ENCODE measurements around the gene AK1.
"Not testable (repeated sequence)": the region's sequence is repeated elsewhere in the genome, so short reads cannot be mapped to it uniquely, and the experiment has no call there.

AK1 gene

DNA sequence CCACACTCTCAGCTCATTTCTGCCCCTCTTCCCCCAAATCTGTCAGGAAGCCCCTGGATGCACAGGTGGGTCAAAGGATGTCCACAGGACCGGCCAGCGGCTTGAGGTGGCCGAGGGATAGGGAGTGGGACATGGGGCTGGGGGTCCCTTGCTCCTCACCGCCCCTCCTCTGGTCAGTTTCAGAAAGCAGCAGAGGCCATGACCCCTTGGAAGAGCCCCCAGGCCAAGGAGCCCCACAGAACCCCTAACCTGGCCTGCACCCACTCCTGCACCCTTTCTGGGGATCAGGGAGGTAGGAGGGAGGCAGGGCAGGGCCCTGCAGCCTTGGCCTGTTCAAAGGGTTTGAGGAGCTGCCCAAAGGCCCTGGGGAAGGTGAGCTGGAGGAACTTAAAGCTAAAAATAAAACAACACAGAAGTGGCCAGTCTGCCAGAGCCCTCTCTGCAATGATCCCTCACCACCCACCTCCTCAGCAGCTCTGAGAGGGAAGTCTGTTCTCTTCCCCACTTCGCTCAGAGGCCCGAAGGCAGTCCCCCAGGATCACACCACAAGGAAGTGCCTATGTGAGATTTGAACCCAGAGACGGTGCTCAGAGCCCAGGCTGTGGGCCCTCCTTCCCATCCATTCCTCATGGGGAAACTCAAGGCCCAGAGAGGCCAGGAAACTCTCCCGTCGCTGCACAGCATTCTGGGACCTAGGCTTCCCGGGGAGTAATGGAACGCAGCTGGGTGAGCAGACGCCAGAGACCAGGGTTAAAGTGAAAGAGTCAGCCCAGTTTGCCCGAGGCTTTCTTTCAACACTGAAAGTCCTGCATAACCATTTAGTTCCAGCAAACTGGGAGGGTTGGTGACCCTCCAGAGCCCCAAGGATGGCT is 23.9 kb downstream of the AK1 start:
- peaks cover under 1 to 5% of the 10 kb centered on the region in 2 donors for H3K4me1 ChIP-seq (ENCODE audit: control insufficient read depth in 1 of 2, insufficient read depth in 2 of 2, low read length in 2 of 2)
- peak overlapping the region; percentile 56 for H3K27ac ChIP-seq (ENCODE audit: low read length)
- peak overlapping the region; percentile 70 to 77 for H3K4me3 ChIP-seq (ENCODE audit: low read depth in 1 of 2, low read length in 2 of 2)
- H3K27me3 ChIP-seq (ENCODE audit: low read depth, low read length): no peaks in the 10 kb centered on the region
- peaks cover 7 to 9% of the 10 kb centered on the region in 2 donors for H3K9me3 ChIP-seq (ENCODE audit: control insufficient read depth in 1 of 2, low read length in 2 of 2)
- H3K36me3 ChIP-seq (ENCODE audit: control insufficient read depth in 1 of 2, insufficient read depth in 2 of 2, low read length in 2 of 2): peaks cover 0 to 3% of the 10 kb centered on the region in 2 donors

DNA sequence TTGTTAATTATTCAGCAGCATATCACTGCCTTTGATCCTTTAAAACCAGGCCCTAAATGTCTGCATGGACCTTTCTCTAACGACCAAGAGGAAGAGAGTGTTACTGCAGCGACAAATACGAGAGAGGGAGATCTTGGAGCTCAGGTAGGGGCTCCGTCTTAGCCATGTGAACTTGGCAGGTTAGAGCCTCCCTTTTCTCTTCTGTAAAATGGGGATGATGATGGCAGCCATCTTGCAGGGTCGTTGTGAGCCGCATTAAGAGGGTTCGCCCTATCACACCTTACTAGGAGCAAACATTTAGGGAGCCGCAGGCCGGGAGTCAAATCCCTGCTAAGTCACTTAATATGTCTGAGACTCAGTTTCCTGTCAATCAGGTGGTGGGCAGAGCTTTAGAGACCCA is 24.6 kb downstream of the AK1 start:
- Histone ChIP-seq H3K36me3 (ENCODE audit: control insufficient read depth in 1 of 2, insufficient read depth in 2 of 2, low read length in 2 of 2) (peaks cover 0 to 3% of the 10 kb centered on the region in 2 donors), H3K27ac (ENCODE audit: low read length) (peak overlapping the region; percentile 56), H3K4me3 (ENCODE audit: low read depth in 1 of 2, low read length in 2 of 2) (peak overlapping the region; percentile 70 to 77), H3K4me1 (ENCODE audit: control insufficient read depth in 1 of 2, insufficient read depth in 2 of 2, low read length in 2 of 2) (peaks cover 0 to 5% of the 10 kb centered on the region in 2 donors), H3K27me3 (ENCODE audit: low read depth, low read length) (no peaks in the 10 kb centered on the region), H3K9me3 (ENCODE audit: control insufficient read depth in 1 of 2, low read length in 2 of 2) (peaks cover 7 to 9% of the 10 kb centered on the region in 2 donors)

GRCh38 chr9:127850286-127850830 is 27.1 kb downstream of the AK1 start:
- no peaks in the 10 kb centered on the region for H3K27me3 ChIP-seq (ENCODE audit: low read depth, low read length)

GRCh38 chr9:127848756-127849504 is 28.5 kb downstream of the AK1 start:
- H3K4me3 ChIP-seq (ENCODE audit: low read depth in 1 of 2, low read length in 2 of 2): no peak overlapping the region
- no peaks in the 10 kb centered on the region for H3K27me3 ChIP-seq (ENCODE audit: low read depth, low read length)
- no peak overlapping the region for H3K27ac ChIP-seq (ENCODE audit: low read length)
- H3K9me3 ChIP-seq (ENCODE audit: control insufficient read depth in 1 of 2, low read length in 2 of 2): peaks cover 7 to 9% of the 10 kb centered on the region in 2 donors
- H3K36me3 ChIP-seq (ENCODE audit: control insufficient read depth in 1 of 2, insufficient read depth in 2 of 2, low read length in 2 of 2): peaks cover 0 to 7% of the 10 kb centered on the region in 2 donors
- H3K4me1 ChIP-seq (ENCODE audit: control insufficient read depth in 1 of 2, insufficient read depth in 2 of 2, low read length in 2 of 2): peaks cover 0 to 5% of the 10 kb centered on the region in 2 donors

More at GRCh38 chr9:127850286-127850830, 27.1 kb downstream of the AK1 start:
- H3K4me3 ChIP-seq (ENCODE audit: low read depth in 1 of 2, low read length in 2 of 2): no peak overlapping the region
- H3K4me1 ChIP-seq (ENCODE audit: control insufficient read depth in 1 of 2, insufficient read depth in 2 of 2, low read length in 2 of 2): peaks cover 0 to 5% of the 10 kb centered on the region in 2 donors
- no peak overlapping the region for H3K27ac ChIP-seq (ENCODE audit: low read length)
- H3K36me3 ChIP-seq (ENCODE audit: control insufficient read depth in 1 of 2, insufficient read depth in 2 of 2, low read length in 2 of 2): peaks cover 0 to 7% of the 10 kb centered on the region in 2 donors
- peaks cover 7 to 9% of the 10 kb centered on the region in 2 donors for H3K9me3 ChIP-seq (ENCODE audit: control insufficient read depth in 1 of 2, low read length in 2 of 2)

DNA sequence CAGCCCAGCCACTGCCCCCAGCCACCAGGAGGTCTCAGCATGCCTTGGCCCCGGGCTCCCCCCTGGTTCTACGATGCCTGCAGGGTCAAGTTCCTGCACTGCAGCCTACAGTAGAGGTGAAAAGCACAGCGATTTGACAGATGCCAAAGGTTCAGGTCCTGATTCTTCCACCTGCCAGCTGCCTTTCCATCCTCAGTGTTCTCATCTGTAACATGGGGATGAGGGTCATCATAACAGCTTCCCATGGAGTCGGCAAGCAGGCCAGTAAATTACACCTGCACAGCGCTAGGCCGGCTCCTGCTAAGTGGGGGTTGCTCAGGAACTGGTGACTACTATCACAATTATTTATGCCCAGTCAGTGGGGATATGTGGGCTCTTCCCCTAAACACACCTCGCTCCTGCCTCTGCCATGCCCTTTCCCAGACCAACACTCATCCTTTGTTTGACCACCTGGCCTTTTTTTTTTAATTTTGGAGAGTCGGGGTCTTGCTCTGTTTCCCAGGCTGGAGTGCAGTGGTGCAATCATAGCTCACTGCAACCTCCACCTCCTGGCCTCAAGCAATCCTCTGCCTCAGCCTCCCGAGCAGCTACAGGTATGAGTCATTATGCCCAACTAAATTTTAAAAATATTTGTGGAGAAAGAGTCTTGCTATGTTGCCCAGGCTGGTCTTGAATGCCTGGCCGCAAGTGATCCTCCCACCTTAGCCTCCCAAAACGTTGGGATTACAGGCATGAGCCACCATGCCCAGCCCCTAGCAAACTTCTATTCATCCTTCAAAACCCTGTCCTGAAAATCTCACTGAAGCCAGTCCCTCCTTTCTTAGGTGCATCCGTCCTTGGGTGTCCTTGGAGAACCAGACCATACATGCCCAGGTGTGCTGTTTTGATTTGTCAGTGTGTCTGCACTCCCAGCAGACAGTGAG is 29.4 kb downstream of the AK1 start:
- Histone ChIP-seq H3K9me3 (ENCODE audit: control insufficient read depth in 1 of 2, low read length in 2 of 2) (peaks cover 7 to 9% of the 10 kb centered on the region in 2 donors), H3K27ac (ENCODE audit: low read length) (no peak overlapping the region), H3K27me3 (ENCODE audit: low read depth, low read length) (no peaks in the 10 kb centered on the region), H3K4me1 (ENCODE audit: control insufficient read depth in 1 of 2, insufficient read depth in 2 of 2, low read length in 2 of 2) (peaks cover 0 to 5% of the 10 kb centered on the region in 2 donors), H3K36me3 (ENCODE audit: control insufficient read depth in 1 of 2, insufficient read depth in 2 of 2, low read length in 2 of 2) (peaks cover 2 to 7% of the 10 kb centered on the region in 2 donors), H3K4me3 (ENCODE audit: low read depth in 1 of 2, low read length in 2 of 2) (no peak overlapping the region)

GRCh38 chr9:127847178-127847510 is 30.3 kb downstream of the AK1 start:
- no peaks in the 10 kb centered on the region for H3K27me3 ChIP-seq (ENCODE audit: low read depth, low read length)
- H3K9me3 ChIP-seq (ENCODE audit: control insufficient read depth in 1 of 2, low read length in 2 of 2): peaks cover 7 to 9% of the 10 kb centered on the region in 2 donors
- peaks cover 0 to 3% of the 10 kb centered on the region in 2 donors for H3K4me1 ChIP-seq (ENCODE audit: control insufficient read depth in 1 of 2, insufficient read depth in 2 of 2, low read length in 2 of 2)
- H3K4me3 ChIP-seq (ENCODE audit: low read depth in 1 of 2, low read length in 2 of 2): no peak overlapping the region
- no peak overlapping the region for H3K27ac ChIP-seq (ENCODE audit: low read length)
- peaks cover 5 to 7% of the 10 kb centered on the region in 2 donors for H3K36me3 ChIP-seq (ENCODE audit: control insufficient read depth in 1 of 2, insufficient read depth in 2 of 2, low read length in 2 of 2)

GRCh38 chr9:127846443-127847177 is 30.9 kb downstream of the AK1 start:
- no peaks in the 10 kb centered on the region for H3K27me3 ChIP-seq (ENCODE audit: low read depth, low read length)
- H3K27ac ChIP-seq (ENCODE audit: low read length): no peak overlapping the region
- no peak overlapping the region for H3K4me3 ChIP-seq (ENCODE audit: low read depth in 1 of 2, low read length in 2 of 2)
- peaks cover 6 to 7% of the 10 kb centered on the region in 2 donors for H3K36me3 ChIP-seq (ENCODE audit: control insufficient read depth in 1 of 2, insufficient read depth in 2 of 2, low read length in 2 of 2)
- no peaks in the 10 kb centered on the region for H3K4me1 ChIP-seq (ENCODE audit: control insufficient read depth in 1 of 2, insufficient read depth in 2 of 2, low read length in 2 of 2)
- peaks cover 7 to 9% of the 10 kb centered on the region in 2 donors for H3K9me3 ChIP-seq (ENCODE audit: control insufficient read depth in 1 of 2, low read length in 2 of 2)

GRCh38 chr9:127845619-127846018 is 31.9 kb downstream of the AK1 start:
- H3K27me3 ChIP-seq (ENCODE audit: low read depth, low read length); H3K9me3 ChIP-seq (ENCODE audit: control insufficient read depth in 1 of 2, low read length in 2 of 2); H3K36me3 ChIP-seq (ENCODE audit: control insufficient read depth in 1 of 2, insufficient read depth in 2 of 2, low read length in 2 of 2); H3K27ac ChIP-seq (ENCODE audit: low read length); H3K4me3 ChIP-seq (ENCODE audit: low read depth in 1 of 2, low read length in 2 of 2); H3K4me1 ChIP-seq (ENCODE audit: control insufficient read depth in 1 of 2, insufficient read depth in 2 of 2, low read length in 2 of 2): not testable (repeated sequence)

DNA sequence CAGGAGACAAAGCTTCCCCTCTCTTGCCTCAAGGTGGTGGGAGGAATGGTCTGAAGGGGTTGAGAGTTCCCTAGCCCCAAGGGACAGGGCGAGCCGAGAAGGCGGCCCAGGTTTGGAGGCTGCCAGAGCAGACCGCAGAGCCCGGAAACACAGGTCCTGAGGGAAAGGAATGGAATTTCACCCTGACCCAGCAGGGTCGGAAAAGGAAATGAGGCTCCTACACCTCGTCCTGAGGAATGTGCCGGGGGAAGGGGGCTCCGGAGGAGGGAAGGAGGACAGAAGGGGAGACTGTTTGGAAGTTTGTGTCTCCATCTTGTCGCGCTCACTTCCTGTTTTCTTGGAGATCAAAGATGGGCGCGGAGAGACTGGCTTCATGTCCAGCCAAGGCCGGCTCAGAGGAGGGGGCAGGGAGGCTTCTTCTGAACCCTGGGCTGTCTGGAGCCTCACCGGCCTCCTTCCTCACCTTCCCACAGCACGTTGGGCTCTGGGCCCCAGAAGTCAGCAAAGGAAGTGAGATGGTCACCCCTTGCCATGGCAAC is 32.6 kb downstream of the AK1 start:
- H3K36me3 ChIP-seq (ENCODE audit: control insufficient read depth in 1 of 2, insufficient read depth in 2 of 2, low read length in 2 of 2): peaks cover 3 to 9% of the 10 kb centered on the region in 2 donors
- no peak overlapping the region for H3K4me3 ChIP-seq (ENCODE audit: low read depth in 1 of 2, low read length in 2 of 2)
- H3K27ac ChIP-seq (ENCODE audit: low read length): no peak overlapping the region
- peaks cover 7 to 8% of the 10 kb centered on the region in 2 donors for H3K9me3 ChIP-seq (ENCODE audit: control insufficient read depth in 1 of 2, low read length in 2 of 2)
- no peaks in the 10 kb centered on the region for H3K4me1 ChIP-seq (ENCODE audit: control insufficient read depth in 1 of 2, insufficient read depth in 2 of 2, low read length in 2 of 2)
- H3K27me3 ChIP-seq (ENCODE audit: low read depth, low read length): no peaks in the 10 kb centered on the region

Data from muscle layer of duodenum (tissue), 2 donors.